Measurements from ENCODE around the gene NOLC1.
A peak's percentile ranks its signal among the peaks of the same experiment; 100 is the strongest.
"Not testable (repeated sequence)": the region's sequence is repeated elsewhere in the genome, so short reads cannot be mapped to it uniquely, and the experiment has no call there.

NOLC1 gene

GRCh38 chr10:102159051-102159597, 6.9 kb downstream of the NOLC1 start:
- no peak for DNase-seq

DNA sequence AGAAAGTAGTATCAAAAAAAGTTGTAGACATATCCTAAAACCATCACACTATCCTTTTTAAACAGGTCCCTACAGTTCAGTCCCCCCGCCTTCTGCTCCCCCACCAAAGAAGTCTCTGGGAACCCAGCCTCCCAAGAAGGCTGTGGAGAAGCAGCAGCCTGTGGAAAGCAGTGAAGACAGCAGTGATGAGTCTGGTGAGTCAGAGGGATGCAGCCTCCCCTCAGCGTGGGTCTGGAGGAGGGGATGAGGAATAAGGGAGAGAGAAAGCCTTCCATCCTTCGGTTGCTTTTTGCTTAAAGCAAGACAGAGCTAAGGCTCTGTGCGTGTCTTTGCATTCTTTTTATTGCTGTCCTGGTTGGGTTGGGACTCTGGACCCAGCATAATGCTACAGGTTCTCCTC, 7.6 kb downstream of the NOLC1 start:
- no peak for DNase-seq

GRCh38 chr10:102163342-102163989, 11.3 kb downstream of the NOLC1 start:
- DNase-seq: no peak

DNA sequence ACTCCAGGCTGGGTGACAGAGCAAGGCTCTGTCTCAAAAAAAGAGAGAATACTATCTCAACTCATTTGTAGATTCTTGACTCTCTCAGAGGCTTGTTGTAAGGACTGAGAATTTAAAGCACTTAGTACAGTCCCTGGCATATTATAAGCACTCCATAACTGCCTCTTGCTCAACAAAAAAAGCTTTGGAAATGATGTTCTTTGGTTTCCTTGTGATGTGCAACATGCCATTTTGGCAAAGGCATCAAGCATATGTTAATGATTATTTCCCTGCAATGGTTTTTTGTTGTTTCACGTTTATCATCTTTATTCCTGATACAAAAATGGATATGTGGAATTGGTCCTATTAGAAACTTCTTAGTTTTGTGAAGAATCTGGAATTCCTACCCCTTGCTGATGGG, 15.7 kb downstream of the NOLC1 start:
- no peak for DNase-seq

DNA sequence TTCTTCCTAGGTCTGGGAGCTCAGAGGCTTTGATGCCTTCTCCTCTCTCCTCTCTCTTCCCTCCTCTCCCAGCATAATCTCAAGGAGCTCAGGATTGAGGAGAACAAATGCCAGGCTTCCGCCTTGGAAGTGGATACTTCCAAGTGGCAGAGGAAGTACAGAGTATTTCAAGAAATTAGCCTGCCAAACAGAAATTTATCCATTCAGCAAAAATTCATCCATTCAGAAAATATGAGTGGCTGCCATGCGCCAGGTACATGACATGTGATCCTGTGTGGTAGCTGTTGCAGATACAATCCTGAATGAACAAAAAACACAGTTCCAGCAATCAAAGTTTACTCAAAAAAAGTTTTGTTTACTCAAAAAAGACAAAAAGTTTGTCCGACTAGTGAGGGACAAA, 18.4 kb downstream of the NOLC1 start:
- no peak for DNase-seq

DNA sequence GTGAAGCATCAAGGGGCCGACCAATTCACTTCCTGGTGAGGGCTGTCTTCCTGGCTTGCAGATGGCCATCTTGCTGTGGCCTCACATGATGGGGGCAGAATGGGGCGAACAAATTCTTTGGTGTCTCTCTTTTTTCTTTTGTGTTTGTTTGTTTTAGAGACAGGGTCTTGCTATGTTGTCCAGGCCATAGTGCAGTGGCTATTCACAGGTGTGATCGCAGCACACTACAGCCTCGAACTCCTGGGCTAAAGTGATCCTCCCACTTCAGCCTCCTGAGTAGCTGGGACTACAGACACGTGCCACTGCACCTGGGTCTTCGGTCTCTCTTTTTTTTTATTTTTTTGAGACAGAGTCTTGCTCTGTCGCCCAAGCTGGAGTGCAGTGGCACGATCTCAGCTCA, 20.1 kb downstream of the NOLC1 start:
- no peak for DNase-seq

- no peak for DNase-seq
Observed at GRCh38 chr10:102175415-102175814, 23.2 kb downstream of the NOLC1 start.

DNA sequence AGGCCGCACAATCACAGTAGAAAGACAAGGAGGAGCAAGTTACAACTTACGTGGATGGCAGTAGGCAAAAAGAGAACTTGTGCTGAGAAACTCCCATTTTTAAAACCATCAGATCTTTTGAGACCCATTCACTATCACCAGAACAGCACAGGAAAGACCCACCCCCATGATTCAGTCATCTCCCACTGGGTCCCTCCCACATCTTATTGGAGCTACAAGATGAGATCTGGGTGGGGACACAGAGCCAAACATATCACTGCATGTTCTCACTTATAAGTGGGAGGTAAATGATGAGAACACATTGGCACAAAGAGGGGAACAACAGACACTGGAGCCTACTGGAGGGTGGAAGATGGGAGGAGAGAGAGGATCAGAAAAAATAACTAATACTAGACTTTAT, 32.4 kb downstream of the NOLC1 start:
- DNase-seq: no peak

- DNase-seq: no peak
Observed at GRCh38 chr10:102185272-102185671, 33.1 kb downstream of the NOLC1 start.

GRCh38 chr10:102185811-102186527, 33.8 kb downstream of the NOLC1 start:
- DNase-seq: peak; percentile 32

DNA sequence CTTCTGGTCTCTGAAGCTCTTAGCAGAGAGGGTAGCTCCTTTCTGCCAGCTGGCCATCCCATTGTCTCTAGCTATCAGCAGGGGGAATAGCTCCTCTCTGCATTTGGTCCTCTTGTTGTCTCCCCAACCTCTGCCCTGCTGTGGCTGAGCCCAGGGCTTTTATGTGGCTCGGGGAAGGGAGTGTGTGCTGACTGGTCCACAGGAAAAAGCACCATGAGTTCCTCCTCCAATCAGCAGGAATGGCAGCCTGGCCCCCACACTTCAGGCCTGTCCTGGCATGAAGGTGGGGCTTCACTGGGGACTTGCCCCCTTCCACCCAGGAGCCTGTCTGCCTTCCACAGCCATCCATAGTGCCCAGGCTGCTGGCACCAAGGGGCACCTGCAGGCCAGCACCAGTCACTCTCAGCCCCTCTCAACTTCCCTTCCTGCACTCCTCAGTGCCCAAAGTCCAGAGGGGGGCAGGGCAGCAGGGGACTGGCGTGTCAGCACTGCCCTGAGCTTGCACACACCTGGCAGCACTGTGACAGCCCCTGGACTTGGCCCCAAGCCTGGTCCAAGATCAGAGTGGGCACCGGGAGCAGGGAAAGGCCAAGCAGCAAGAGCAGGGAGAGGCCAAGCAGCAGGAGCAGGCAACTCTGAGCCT, 36.2 kb downstream of the NOLC1 start:
- no peak for DNase-seq

DNA sequence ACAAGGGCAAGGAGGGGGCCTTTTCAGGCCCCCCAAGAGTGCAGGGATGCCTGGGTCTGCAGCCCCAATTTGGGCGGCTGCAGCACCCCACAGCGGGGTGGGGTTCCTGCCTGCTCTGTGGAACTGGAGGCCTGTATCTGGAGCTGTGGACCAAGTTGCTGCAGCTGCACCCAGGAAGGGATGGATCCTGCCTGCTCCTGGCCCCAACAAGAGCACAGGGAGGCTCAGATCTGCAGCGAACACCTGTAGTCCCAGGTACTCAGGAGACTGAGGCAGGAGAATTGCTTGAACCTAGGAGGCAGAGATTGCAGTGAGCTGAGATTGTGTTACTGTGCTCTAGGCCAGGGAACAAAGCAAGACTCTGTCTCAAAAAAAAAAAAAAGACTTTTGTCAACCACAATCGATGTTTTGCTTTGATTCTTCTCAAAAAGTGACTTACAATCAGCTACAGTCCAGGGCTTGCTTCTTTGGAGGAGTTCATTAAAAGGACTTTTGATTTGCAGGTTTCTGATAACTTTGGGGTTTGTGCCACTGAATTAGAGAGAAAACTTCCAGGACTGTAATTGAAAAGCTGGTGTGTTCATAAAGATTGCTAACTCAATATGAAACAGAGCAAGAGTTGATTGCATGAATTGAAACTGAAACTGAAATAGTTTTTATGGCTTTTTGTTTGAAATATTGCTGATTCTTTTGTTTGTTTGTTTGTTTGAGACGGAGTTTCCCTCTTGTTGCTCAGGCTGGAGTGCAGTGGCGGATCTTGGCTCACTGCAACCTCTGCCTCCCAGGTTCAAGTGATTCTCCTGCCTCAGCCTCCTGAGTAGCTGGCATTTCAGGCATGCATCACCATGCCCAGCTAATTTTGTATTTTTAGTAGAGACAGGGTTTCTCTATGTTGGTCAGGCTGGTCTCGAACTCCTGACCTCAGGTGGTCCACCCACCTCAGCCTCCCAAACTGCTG, 37.0 kb downstream of the NOLC1 start:
- DNase-seq: not testable (repeated sequence)

- DNase-seq: no peak
Observed at GRCh38 chr10:102191956-102192355, 39.8 kb downstream of the NOLC1 start.

DNA sequence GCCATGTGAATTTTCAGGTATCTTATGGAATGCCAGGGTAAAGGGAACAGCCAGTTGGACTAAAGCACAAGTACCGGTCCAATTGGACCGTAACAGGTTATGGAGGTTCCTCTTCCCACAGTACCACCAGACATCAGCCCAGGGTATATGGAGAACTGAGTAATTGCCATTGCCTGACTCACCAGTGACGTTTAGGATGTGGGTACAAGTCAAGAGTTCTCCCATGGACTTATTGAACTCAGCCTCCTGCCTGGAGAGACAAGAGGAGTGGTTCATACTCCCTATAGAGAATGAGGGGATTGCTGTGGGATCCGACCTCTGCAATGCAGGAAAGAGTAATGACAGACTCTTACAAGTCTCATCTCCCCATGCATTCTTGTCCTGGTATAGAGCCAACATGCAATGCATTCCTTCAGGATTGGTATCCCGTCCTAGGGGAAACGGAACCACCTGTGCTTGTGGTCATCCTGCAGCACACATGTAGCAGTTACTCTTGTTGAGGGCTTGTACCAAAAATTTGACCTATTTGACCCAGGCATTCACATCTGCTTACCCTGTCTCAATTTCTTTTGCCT, 43.2 kb downstream of the NOLC1 start:
- DNase-seq: no peak

GRCh38 chr10:102196893-102197292, 44.7 kb downstream of the NOLC1 start:
- DNase-seq: no peak

DNA sequence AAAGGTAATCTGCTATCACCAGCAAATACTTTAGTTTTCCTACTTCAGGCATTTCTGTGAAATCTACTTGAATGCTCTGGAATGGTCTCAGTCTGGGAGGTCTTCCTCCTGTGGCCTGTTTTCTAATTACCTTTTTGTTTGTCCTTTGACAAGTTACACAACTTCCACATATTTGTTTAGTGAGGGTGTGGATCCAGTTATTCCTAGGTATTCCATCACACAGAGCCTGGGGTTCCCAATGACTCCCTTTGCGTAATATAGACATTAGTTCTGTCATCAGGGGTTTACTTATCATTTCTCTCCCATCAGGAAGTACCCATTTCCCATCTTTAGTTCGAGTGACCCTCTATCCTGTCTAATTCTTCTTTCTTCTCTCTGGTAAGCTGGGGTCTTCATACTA, 45.8 kb downstream of the NOLC1 start:
- no peak for DNase-seq

DNA sequence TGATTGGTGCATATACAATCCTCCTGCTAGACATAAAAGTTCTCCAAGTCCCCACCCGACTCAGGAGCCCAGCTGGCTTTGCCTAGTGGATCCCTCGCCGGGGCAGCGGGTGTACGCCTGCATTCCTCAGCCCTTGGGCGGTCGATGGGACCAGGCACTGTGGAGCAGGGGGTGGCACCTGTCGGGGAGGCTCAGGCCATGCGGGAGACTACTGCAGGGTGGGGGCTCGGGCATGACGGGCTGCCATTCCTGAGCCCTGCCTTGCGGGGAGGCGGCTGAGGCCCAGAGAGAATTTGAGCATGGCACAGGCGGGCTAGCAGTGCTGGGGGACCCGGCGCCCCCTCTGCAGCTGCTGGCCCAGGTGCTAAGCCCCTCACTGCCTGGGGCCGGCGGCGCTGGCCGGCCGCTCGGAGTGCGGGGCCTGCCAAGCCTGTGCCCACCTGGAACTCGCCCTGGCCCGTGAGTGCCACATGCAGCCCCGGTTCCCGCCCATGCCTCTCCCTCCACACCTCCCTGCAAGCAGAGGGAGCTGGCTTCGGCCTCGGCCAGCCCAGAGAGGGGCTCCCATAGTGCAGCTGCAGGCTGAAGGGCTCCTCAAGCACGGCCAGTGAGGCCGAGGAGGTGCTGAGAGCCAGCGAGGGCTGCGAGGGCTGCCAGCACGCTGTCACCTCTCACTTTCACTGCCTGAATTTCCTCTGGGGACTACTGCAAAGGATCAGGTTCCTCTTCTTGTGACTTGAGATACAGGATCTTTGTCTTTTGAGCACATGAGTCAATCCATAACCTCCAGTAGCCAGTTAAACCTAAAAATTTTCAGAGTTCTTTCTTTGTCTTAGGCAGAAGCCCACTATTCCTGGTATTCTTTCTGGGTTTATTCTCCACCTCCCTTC, 48.8 kb downstream of the NOLC1 start:
- no peak for DNase-seq

DNA sequence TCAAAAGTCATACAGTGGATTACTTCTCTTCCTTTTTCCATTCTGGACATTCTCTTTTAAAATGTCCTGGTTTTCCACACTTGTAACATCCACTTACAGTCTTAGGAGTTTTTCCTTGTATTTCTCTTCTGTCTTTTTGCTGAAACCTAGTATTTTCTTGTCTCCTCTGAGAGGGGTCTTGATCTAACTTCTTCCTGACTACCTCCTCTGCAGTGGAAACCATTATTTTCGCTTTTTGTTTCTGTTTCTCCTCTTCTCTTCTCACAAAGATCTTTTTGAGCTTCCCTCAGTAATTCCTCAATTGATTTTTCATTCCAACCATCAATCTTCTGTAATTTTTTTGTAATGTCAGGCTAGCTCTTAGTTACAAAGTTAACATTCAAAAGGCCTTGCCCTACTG, 50.2 kb downstream of the NOLC1 start:
- DNase-seq: no peak

DNA sequence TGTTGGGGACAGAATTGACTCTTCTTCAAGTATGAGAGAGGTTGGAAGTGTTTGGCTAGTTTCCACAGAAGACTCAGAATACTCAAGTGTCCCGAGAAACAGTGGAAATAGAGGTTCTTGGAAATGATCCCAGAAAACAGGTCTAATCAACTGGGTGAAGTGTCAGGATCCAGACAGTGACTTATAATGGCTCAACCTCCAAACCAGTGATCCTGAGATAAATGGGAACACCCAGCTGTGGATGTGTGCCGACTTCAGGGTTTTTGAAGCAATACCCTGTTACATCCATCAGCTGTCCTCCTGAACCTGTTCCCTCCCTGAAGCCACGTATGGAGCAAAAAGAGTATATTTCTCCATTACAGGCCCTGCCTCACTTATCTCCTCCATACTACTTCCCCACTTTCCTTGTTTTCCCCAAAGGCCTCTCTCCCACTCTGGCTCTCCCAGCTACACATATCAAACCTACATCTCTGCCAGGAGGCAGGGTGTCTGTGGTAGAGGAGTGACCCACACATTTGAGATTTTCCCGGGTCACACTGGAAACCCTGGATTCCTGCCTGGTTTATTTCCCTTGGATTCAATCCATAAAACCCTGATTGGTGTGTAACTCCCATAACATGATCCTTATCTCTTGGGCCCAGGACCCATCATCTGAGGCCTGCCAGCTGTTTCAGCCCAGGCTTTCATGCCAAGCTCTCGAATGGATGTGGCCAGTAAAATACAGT, 56.3 kb downstream of the NOLC1 start:
- DNase-seq: no peak

GRCh38 chr10:102211615-102212299, 59.6 kb downstream of the NOLC1 start:
- DNase-seq: no peak
